PFSK-1 (cell line): Measurements from ENCODE around the gene YPEL4.

Experiments used
- FOXP2 ChIP-seq: optimal IDR thresholded peaks from 2 replicates; pipeline ENCODE3; 2011; ENCODE audit warnings: borderline replicate concordance, control low read depth, inconsistent platforms; ENCODE audit not compliant: insufficient read depth; ENCODE audit errors: extremely low read length, extremely low read depth
- POLR2AphosphoS5 ChIP-seq: IDR thresholded peaks from 2 replicates; pipeline ENCODE4 v1.6.1; 2012; ENCODE audit warnings: low read depth, mild to moderate bottlenecking, control low read depth, low read length, moderate library complexity
- SIN3A ChIP-seq: IDR thresholded peaks from 2 replicates; pipeline ENCODE4 v1.6.1; 2012; ENCODE audit warnings: mild to moderate bottlenecking, low read length, moderate library complexity, borderline replicate concordance; ENCODE audit not compliant: insufficient read depth
- TAF1 ChIP-seq: IDR thresholded peaks from 2 replicates; pipeline ENCODE4 v1.6.1; 2012; ENCODE audit warnings: low read length, control low read depth, borderline replicate concordance; ENCODE audit not compliant: insufficient read depth
- TF ChIP-seq, protein P1 (sequence below), 2 experiments: IDR thresholded peaks; 2 replicates each; pipeline versions ENCODE4 v1.6.1 to v1.8.0; 2011 to 2012; ENCODE audit warnings: low read depth in 2 of 2, low read length in 2 of 2, control low read depth in 1 of 2, inconsistent platforms in 1 of 2, mild to moderate bottlenecking in 1 of 2, moderate library complexity in 1 of 2; ENCODE audit not compliant: insufficient read depth in 1 of 2

DNA sequence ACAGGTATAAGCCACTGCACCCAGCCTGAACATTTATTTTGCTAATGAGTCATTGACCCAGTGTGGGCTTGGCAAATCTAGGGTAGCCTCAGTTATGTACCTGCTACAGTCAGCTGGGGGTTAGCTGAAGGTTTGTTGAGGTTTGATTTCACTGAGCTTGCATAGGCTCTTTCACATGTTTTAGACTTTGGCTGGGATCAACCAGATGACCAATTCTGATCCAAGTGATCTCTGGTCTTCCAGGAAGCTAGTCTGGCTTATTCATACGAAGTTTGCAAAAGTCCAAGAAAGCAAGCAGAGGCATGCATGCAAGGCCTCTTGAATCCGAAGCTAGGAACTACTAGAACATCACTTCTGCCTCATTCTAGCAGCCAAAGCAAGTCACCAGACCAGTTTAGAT is 31.3 kb downstream of the YPEL4 start:
- TF ChIP-seq POLR2AphosphoS5 = no peak
- TF ChIP-seq, protein P1, sequence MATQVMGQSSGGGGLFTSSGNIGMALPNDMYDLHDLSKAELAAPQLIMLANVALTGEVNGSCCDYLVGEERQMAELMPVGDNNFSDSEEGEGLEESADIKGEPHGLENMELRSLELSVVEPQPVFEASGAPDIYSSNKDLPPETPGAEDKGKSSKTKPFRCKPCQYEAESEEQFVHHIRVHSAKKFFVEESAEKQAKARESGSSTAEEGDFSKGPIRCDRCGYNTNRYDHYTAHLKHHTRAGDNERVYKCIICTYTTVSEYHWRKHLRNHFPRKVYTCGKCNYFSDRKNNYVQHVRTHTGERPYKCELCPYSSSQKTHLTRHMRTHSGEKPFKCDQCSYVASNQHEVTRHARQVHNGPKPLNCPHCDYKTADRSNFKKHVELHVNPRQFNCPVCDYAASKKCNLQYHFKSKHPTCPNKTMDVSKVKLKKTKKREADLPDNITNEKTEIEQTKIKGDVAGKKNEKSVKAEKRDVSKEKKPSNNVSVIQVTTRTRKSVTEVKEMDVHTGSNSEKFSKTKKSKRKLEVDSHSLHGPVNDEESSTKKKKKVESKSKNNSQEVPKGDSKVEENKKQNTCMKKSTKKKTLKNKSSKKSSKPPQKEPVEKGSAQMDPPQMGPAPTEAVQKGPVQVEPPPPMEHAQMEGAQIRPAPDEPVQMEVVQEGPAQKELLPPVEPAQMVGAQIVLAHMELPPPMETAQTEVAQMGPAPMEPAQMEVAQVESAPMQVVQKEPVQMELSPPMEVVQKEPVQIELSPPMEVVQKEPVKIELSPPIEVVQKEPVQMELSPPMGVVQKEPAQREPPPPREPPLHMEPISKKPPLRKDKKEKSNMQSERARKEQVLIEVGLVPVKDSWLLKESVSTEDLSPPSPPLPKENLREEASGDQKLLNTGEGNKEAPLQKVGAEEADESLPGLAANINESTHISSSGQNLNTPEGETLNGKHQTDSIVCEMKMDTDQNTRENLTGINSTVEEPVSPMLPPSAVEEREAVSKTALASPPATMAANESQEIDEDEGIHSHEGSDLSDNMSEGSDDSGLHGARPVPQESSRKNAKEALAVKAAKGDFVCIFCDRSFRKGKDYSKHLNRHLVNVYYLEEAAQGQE (IDR thresholded peaks at IDR 0.05; ENCODE audit: insufficient read depth in 1 of 2, low read depth in 2 of 2, low read length in 2 of 2) = no peak
- TF ChIP-seq TAF1 = no peak
- no peak for TF ChIP-seq SIN3A
- no peak for TF ChIP-seq FOXP2
